Stimulated activated CD4-positive, alpha-beta T cell treated with anti-CD3 and anti-CD28 coated beads, Interleukin-2, amount 100 ng/mL, for 48 hours (primary cell): Measurements from ENCODE around the gene ELAVL2.
"Not testable (repeated sequence)": the region's sequence is repeated elsewhere in the genome, so short reads cannot be mapped to it uniquely, and the experiment has no call there.

ENCODE experiments used
- DNase-seq, 2 donors: peaks; one replicate each; pipeline ENCODE4 v3.0.0-alpha.2; 2020

The ELAVL2 gene

GRCh38 chr9:23769307-23769935, 56.6 kb downstream of the ELAVL2 start:
- DNase-seq = no peak

DNA sequence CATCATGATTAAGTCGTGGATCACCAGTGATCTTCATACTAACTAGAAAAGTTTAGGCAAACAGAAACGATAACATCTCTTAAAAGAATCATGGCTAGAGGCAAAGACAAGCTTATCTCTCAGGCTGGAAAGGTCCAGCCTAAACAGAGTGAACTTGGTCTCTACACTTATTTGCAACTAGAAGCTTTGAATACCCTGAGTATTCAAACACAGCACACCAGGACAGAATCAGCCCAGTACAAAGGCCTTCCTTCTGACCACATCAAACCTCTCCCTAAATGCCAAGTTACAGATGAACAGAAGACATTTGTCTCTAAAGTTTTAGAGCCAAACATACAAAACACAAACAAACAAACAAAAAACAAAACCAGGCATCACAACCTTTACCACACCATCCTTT, 57.2 kb downstream of the ELAVL2 start:
- no peak for DNase-seq

DNA sequence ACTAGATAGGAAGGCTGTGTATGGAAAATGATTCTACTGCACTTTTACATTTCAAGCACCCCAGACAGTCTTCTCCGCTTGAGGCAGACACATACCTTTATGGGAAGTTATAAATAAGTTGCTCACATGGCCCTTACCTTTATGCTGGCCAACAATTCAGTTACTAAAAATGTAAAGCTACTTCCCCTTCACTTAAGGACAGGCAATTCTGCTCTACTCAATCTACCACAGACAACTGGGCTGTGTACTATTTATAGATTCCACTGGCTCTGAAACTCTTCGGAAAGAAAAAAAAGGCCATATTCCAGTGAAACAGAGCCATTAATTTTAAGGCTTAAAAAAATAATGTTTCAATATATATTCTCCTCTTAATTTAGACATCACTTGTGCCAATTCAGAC, 59.4 kb downstream of the ELAVL2 start:
- DNase-seq = no peak

DNA sequence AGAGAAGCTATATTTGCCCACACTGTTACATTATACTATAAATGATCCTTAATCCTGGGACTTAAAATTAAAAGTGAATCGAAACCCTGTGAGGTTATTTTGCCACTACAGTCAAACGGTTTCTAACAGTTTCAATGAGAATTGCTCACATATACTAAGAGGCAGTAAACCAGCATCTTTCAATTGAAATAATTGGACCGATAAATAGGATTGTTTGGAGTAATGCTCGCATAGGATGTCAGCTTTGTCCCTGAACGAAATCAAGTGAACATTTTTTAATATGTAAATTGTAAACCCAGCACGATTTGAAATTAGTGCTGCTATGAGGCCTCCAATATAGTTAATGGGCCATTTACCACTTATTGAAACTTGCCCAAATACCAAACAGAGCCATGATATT, 60.5 kb downstream of the ELAVL2 start:
- DNase-seq = no peak

DNA sequence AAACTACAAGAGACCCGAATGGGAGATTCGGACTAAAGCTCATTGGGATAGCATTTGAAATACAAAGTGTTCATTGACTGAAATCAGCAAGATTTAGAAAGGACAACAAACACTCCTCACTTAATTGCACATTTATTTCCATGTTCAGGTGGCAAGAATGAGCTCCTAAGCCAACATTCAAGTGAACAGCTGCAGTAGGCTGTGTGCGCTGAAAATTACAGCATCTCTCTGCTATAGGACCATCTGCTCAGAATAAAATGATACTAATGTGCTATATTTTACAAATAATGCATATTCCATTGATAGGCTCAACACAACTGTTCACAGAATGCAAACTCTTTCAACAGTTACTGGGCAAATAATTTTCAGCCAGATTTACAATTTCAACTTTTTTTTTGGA, 61.8 kb downstream of the ELAVL2 start:
- no peak for DNase-seq

GRCh38 chr9:23754551-23754950, 71.5 kb downstream of the ELAVL2 start:
- no peak for DNase-seq

DNA sequence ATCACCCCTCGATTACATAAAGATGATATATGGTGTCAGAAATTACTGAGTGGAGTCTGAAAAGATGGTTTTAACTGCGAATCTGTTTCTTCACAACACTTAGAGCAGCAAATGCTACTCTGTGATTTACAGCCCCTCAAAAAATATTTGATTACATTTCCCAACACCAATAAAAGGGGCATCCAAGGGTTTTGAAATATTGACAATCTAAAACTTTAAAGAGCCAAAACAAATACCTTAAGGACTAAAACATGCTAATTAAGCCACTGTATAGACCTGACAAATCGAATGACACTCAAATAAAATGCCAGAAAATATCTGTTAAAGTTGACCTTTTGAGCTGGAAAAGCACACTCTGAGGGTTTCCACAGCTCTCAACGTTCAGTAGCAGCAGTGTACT, 73.2 kb downstream of the ELAVL2 start:
- DNase-seq = no peak

- DNase-seq = no peak
These were observed 74.4 kb downstream of the ELAVL2 start for GRCh38 chr9:23751633-23752032.

GRCh38 chr9:23750808-23751207, 75.2 kb downstream of the ELAVL2 start:
- DNase-seq = no peak

DNA sequence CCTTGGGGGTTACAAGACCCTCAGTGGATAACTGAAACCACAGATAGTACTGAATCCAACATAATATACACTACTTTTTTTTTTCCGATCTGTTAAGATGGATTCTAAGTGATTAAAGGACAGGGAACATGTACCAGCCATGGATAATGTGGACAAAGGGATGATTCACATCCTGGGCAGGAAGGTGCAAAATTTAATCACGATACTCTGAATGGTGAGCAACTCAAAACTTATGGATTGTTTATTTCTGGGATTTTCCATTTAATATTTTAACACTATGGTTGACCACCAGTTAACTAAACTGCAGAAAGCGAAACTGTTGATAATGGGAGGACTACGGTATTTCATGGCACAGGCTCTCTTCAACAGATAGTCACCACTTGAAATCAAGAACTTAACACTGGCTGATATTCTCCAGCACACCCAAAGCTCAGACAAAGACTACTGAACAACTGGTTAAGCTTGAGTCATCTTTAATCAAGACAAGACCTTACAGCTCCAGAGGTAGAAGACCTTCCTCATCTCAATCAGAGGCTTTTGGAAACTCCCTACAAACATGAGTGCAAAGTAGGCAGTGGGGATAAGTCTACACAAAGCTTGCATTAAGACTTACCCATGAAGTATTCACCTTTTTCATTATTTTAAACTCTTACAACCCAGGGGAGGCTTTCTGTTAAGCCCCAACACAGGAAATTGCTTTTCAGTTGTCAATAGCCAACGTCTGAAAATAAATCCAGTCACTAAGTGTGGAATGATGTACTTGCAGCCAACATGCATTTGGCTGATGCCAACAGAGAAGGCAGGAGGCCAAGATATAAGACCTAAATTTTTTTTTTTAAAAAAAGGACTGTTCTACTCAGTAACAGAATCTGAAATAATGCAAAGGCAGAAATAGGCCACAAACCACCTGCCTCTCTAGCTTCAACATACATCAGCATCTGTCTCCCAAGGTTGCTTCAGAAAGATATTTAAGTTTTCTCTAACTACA, 78.7 kb downstream of the ELAVL2 start:
- DNase-seq = no peak

DNA sequence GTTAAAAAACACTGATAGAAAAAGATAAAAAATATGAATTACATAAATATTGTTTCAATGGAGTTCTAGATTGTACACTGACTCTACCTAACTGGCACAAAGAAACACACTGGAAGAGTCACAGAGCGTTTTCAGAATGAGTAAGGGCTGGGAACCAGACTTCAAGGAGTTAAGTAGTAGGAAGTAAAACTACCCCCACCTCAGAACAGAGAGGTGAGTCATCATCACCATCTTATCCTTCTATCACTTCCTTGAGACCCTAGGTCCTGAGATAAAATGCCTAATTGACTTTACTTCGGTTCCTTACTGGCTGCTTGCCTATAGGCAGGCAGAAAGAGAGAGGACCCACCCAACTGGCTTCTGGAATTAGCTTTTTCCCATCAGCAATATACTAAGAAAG, 79.7 kb downstream of the ELAVL2 start:
- DNase-seq = no peak

DNA sequence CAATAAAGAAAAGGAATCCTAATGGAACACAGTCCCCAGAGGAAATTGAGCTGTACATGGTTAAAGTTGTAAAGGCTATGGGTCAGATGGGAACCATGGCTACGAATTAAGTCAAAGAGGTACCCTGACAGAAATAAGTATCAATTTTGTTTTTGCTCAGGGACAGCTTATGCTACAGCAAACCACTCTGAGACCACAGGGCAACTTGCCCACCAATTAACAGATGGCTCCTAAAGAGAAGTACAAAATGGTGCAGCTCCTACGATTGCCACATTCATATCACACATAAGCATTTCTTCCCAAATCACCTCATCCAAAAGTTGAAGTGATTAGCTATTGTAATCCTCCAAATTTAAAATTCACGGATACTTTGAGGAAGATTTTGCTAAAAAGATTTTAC, 83.0 kb downstream of the ELAVL2 start:
- DNase-seq = no peak

GRCh38 chr9:23741351-23741750, 84.7 kb downstream of the ELAVL2 start:
- no peak for DNase-seq

DNA sequence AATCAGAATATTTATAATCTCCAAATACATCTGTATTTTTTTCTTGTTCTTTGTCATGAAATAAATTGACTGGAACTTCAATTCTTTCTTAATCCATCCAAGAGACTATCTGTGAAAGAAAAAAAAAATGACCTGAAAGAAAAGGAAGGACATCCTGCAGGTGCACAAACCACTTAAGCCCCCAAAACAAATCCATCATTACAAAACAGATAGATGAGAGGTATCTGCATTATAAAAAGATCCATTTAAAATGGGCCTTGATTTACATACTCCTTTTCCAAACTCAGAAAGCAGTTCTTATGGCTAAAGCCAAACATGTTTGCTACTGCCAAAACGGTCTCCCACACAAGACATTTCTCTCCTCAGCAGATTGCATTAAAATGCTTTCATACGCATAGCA, 85.5 kb downstream of the ELAVL2 start:
- no peak for DNase-seq

DNA sequence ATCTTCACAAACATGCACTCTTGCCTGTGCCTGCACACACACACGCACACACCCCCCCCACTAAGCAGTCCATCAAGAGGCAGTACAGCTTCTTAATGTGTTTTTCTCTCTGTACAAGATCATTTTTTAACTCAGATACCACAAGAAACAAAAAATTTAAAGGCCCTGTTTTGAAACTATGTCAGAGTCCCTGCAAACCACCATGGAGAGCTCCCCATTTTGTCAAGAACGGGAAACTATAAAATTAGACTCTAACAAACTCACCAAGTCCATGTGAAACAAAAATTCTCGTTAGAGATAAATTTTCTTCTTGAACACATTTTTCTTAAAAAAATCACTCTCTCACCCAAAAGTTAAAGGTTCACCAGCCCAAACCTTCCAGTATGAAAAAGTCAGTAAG, 86.3 kb downstream of the ELAVL2 start:
- no peak for DNase-seq

GRCh38 chr9:23736293-23736692, 89.7 kb downstream of the ELAVL2 start:
- DNase-seq = no peak

- no peak for DNase-seq
These were observed 92.5 kb downstream of the ELAVL2 start for GRCh38 chr9:23733495-23734078.

DNA sequence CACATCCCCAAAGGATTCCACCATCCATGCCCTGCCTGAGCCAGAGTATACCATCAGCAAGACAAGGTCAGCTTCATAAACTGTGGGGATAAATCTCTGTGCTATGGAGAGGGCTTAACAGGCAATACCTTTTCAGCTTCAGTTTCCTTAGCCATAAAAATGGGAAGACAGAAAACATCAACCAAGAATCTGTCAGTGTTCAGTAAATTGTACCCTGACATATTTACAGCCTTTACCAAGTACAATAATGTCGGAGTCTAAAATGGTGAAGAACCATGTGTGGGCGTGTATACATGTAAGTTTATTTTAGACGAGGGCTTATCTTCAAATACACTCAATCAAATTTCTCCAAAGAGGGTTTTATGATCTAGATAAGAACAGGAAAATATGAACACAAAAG, 94.7 kb downstream of the ELAVL2 start:
- no peak for DNase-seq

DNA sequence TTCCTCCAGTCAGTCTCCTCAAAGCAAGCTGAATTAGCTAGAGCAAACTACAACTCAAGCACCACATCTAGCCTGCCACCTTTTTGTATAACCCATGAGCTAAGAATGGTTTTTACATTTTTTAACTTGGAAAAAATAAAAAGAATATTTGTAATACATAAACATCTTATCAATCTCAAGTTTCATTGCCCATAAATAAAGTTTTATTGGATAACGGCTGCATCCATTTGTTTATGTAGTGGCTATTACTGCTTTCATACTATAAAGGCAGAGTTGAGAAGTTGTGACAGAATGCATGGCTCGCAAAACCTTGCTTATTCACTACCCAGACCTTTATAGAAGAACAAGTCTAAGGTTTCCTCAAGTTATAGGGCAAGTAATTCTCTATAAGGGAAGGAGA, 95.7 kb downstream of the ELAVL2 start:
- DNase-seq = no peak

DNA sequence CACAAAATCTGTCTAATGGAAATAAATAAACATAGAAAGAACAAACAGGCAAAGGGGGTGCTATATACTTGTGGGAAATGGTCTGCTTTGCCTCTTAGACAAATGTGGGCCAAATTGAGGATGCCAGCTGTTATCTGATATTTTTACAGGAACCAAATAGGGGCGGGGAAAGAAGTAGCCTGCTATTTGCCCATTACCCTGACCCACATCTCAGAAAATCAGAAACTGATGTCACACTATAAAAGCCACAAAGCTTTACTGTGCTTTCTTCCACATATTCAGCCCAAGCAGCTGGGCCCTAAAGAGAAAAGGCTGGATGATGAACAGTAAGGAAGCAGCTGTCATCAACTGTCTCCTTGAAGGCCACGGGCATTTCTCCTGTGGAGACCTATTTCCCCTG, 97.3 kb downstream of the ELAVL2 start:
- no peak for DNase-seq

DNA sequence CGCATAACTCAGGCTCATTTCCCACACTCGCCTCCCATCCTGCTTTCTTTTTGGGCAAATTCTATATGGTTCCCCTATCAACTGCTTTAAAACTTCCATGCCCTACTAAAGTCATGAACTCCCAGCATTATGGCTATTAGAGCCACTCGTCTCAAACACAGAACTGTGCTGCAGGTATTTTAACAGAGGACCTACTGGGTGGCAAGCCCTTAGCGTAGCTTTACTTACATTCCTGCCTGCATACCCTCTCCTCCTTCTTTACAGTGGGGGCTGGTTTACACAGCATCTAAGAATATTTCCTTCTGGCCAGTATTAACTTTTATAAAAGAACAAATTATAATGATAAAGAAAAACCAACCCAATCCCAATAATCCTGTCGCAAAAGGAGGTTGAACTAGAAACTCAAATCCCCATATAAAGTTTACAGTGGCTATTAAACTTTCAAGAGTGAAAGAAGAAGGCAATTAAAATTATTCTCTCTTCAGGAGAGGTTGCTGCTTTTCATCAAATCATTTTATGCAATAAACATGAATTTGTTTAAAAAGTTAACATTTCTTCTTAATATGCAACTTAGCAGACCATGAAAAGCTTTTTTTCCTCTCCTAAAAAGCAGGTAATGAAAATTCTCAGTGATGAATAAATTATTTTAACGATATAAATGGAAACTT, 100.6 kb downstream of the ELAVL2 start:
- no peak for DNase-seq

GRCh38 chr9:23723672-23724071, 102.4 kb downstream of the ELAVL2 start:
- no peak for DNase-seq

- not testable (repeated sequence) for DNase-seq
These were observed 103.0 kb downstream of the ELAVL2 start for GRCh38 chr9:23723048-23723447.
